ENCODE results near the gene NDOR1.
A peak's percentile ranks its signal among the peaks of the same experiment; 100 is the strongest.

The NDOR1 gene

GRCh38 chr9:137162505-137163364 is 42.8 kb upstream of the NDOR1 start:
- Histone ChIP-seq H3K9ac (ENCODE audit: low read depth, low read length) (no peak overlapping the region), H3K4me1 (ENCODE audit: control insufficient read depth, insufficient read depth, low read length) (no peaks in the 10 kb centered on the region), H3K27me3 (ENCODE audit: control insufficient read depth, insufficient read depth, low read length) (peaks cover 97% of the 10 kb centered on the region), H3K4me3 (ENCODE audit: low read depth, low read length) (peak overlapping the region; percentile 37), H3K9me3 (ENCODE audit: control insufficient read depth, insufficient read depth, low read length) (no peaks in the 10 kb centered on the region), H3K27ac (ENCODE audit: low read depth, low read length) (no peak overlapping the region), H3K36me3 (ENCODE audit: control insufficient read depth, insufficient read depth, low read length) (no peaks in the 10 kb centered on the region)

GRCh38 chr9:137163365-137163715 is 42.2 kb upstream of the NDOR1 start:
- peak overlapping the region; percentile 37; the same call in 1 of the 2 replicates for H3K4me3 ChIP-seq (ENCODE audit: low read depth, low read length)

GRCh38 chr9:137163805-137164204 is 41.7 kb upstream of the NDOR1 start:
- Histone ChIP-seq H3K9ac (ENCODE audit: low read depth, low read length) (no peak overlapping the region), H3K4me3 (ENCODE audit: low read depth, low read length) (no peak overlapping the region; the same call in 1 of the 2 replicates), H3K27me3 (ENCODE audit: control insufficient read depth, insufficient read depth, low read length) (peaks cover 98% of the 10 kb centered on the region), H3K9me3 (ENCODE audit: control insufficient read depth, insufficient read depth, low read length) (no peaks in the 10 kb centered on the region), H3K27ac (ENCODE audit: low read depth, low read length) (no peak overlapping the region), H3K36me3 (ENCODE audit: control insufficient read depth, insufficient read depth, low read length) (no peaks in the 10 kb centered on the region), H3K4me1 (ENCODE audit: control insufficient read depth, insufficient read depth, low read length) (no peaks in the 10 kb centered on the region)

More at GRCh38 chr9:137163365-137163715, 42.2 kb upstream of the NDOR1 start:
- no peaks in the 10 kb centered on the region for H3K4me1 ChIP-seq (ENCODE audit: control insufficient read depth, insufficient read depth, low read length)
- H3K9me3 ChIP-seq (ENCODE audit: control insufficient read depth, insufficient read depth, low read length), result no peaks in the 10 kb centered on the region
- no peak overlapping the region for H3K9ac ChIP-seq (ENCODE audit: low read depth, low read length)
- H3K27me3 ChIP-seq (ENCODE audit: control insufficient read depth, insufficient read depth, low read length), result peaks cover 97% of the 10 kb centered on the region
- no peak overlapping the region for H3K27ac ChIP-seq (ENCODE audit: low read depth, low read length)
- no peaks in the 10 kb centered on the region for H3K36me3 ChIP-seq (ENCODE audit: control insufficient read depth, insufficient read depth, low read length)

- Histone ChIP-seq H3K27ac (ENCODE audit: low read depth, low read length) (no peak overlapping the region), H3K9ac (ENCODE audit: low read depth, low read length) (no peak overlapping the region), H3K4me1 (ENCODE audit: control insufficient read depth, insufficient read depth, low read length) (no peaks in the 10 kb centered on the region; the same call in 1 of the 2 replicates), H3K27me3 (ENCODE audit: control insufficient read depth, insufficient read depth, low read length) (peaks cover 98% of the 10 kb centered on the region), H3K36me3 (ENCODE audit: control insufficient read depth, insufficient read depth, low read length) (no peaks in the 10 kb centered on the region), H3K9me3 (ENCODE audit: control insufficient read depth, insufficient read depth, low read length) (no peaks in the 10 kb centered on the region), H3K4me3 (ENCODE audit: low read depth, low read length) (no peak overlapping the region)
Measured at GRCh38 chr9:137164370-137165249, 40.9 kb upstream of the NDOR1 start.

- Histone ChIP-seq H3K36me3 (ENCODE audit: control insufficient read depth, insufficient read depth, low read length) (no peaks in the 10 kb centered on the region), H3K9ac (ENCODE audit: low read depth, low read length) (no peak overlapping the region), H3K27ac (ENCODE audit: low read depth, low read length) (no peak overlapping the region), H3K27me3 (ENCODE audit: control insufficient read depth, insufficient read depth, low read length) (peaks cover 98% of the 10 kb centered on the region), H3K4me3 (ENCODE audit: low read depth, low read length) (no peak overlapping the region), H3K4me1 (ENCODE audit: control insufficient read depth, insufficient read depth, low read length) (no peaks in the 10 kb centered on the region; the same call in 1 of the 2 replicates), H3K9me3 (ENCODE audit: control insufficient read depth, insufficient read depth, low read length) (no peaks in the 10 kb centered on the region)
Measured at GRCh38 chr9:137165250-137165836, 40.2 kb upstream of the NDOR1 start.

GRCh38 chr9:137166380-137167229 is 38.9 kb upstream of the NDOR1 start:
- Histone ChIP-seq H3K9ac (ENCODE audit: low read depth, low read length) (no peak overlapping the region), H3K4me1 (ENCODE audit: control insufficient read depth, insufficient read depth, low read length) (no peaks in the 10 kb centered on the region; the same call in 1 of the 2 replicates), H3K36me3 (ENCODE audit: control insufficient read depth, insufficient read depth, low read length) (no peaks in the 10 kb centered on the region), H3K4me3 (ENCODE audit: low read depth, low read length) (no peak overlapping the region), H3K27ac (ENCODE audit: low read depth, low read length) (no peak overlapping the region), H3K27me3 (ENCODE audit: control insufficient read depth, insufficient read depth, low read length) (peaks cover 99% of the 10 kb centered on the region), H3K9me3 (ENCODE audit: control insufficient read depth, insufficient read depth, low read length) (no peaks in the 10 kb centered on the region)

- Histone ChIP-seq H3K36me3 (ENCODE audit: control insufficient read depth, insufficient read depth, low read length) (no peaks in the 10 kb centered on the region), H3K4me1 (ENCODE audit: control insufficient read depth, insufficient read depth, low read length) (no peaks in the 10 kb centered on the region; the same call in 1 of the 2 replicates), H3K9ac (ENCODE audit: low read depth, low read length) (no peak overlapping the region), H3K4me3 (ENCODE audit: low read depth, low read length) (no peak overlapping the region), H3K27ac (ENCODE audit: low read depth, low read length) (no peak overlapping the region), H3K27me3 (ENCODE audit: control insufficient read depth, insufficient read depth, low read length) (peaks cover 99% of the 10 kb centered on the region), H3K9me3 (ENCODE audit: control insufficient read depth, insufficient read depth, low read length) (no peaks in the 10 kb centered on the region)
Measured at GRCh38 chr9:137167277-137167746, 38.2 kb upstream of the NDOR1 start.

GRCh38 chr9:137167747-137168572 is 37.5 kb upstream of the NDOR1 start:
- no peak overlapping the region for H3K9ac ChIP-seq (ENCODE audit: low read depth, low read length)

GRCh38 chr9:137168573-137168903 is 37.0 kb upstream of the NDOR1 start:
- Histone ChIP-seq H3K27ac (ENCODE audit: low read depth, low read length) (no peak overlapping the region), H3K36me3 (ENCODE audit: control insufficient read depth, insufficient read depth, low read length) (no peaks in the 10 kb centered on the region), H3K4me3 (ENCODE audit: low read depth, low read length) (peak overlapping the region; percentile 59; the same call in 1 of the 2 replicates), H3K9me3 (ENCODE audit: control insufficient read depth, insufficient read depth, low read length) (no peaks in the 10 kb centered on the region), H3K27me3 (ENCODE audit: control insufficient read depth, insufficient read depth, low read length) (peaks cover 92% of the 10 kb centered on the region), H3K4me1 (ENCODE audit: control insufficient read depth, insufficient read depth, low read length) (no peaks in the 10 kb centered on the region; the same call in 1 of the 2 replicates), H3K9ac (ENCODE audit: low read depth, low read length) (no peak overlapping the region)

More at GRCh38 chr9:137167747-137168572, 37.5 kb upstream of the NDOR1 start:
- no peaks in the 10 kb centered on the region for H3K9me3 ChIP-seq (ENCODE audit: control insufficient read depth, insufficient read depth, low read length)
- H3K27me3 ChIP-seq (ENCODE audit: control insufficient read depth, insufficient read depth, low read length), result peaks cover 92% of the 10 kb centered on the region
- no peaks in the 10 kb centered on the region; the same call in 1 of the 2 replicates for H3K4me1 ChIP-seq (ENCODE audit: control insufficient read depth, insufficient read depth, low read length)
- H3K27ac ChIP-seq (ENCODE audit: low read depth, low read length), result no peak overlapping the region
- H3K4me3 ChIP-seq (ENCODE audit: low read depth, low read length), result peak overlapping the region; percentile 59; the same call in 1 of the 2 replicates
- no peaks in the 10 kb centered on the region for H3K36me3 ChIP-seq (ENCODE audit: control insufficient read depth, insufficient read depth, low read length)

Data from HUES48 (cell line).